ENCODE measurements around the gene CBFA2T3.

- no peak for TF ChIP-seq CTCF (IDR thresholded peaks at IDR 0.05; ENCODE audit: borderline replicate concordance, extremely low read depth, low read length, poor library complexity, severe bottlenecking)
- TF ChIP-seq EZH2 (IDR thresholded peaks at IDR 0.05; ENCODE audit: borderline replicate concordance, low read depth, low read length, severe bottlenecking), result no peak
Measured at GRCh38 chr16:88874938-88875599, 101.9 kb downstream of the CBFA2T3 start.

All from DND-41 (cell line).